GM18526 (cell line): ENCODE measurements around the gene PHKG2.

Source experiments
- POLR2A ChIP-seq: IDR thresholded peaks from 3 replicates; pipeline ENCODE4 v1.6.1; 2011; ENCODE audit not compliant: insufficient read length; ENCODE audit errors: extremely low read depth

The PHKG2 gene

GRCh38 chr16:30773826-30774225 lies 25.6 kb downstream of the PHKG2 start:
- no peak for TF ChIP-seq POLR2A

- TF ChIP-seq POLR2A = no peak
These were observed 26.3 kb downstream of the PHKG2 start for GRCh38 chr16:30774367-30775130.

DNA sequence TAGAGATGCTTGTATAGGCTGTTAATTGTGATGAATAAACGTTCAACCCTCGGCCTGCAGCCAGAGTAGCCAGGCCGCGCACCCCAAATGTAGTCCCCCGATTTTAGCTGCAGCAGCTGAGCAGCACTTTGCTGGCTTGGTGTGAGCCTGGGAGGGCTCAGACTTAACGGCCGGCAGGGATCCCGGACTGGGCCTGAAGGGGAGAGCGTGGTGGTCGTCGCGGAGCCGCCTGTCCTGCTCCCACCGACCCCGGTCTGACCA lies 26.8 kb downstream of the PHKG2 start:
- no peak for TF ChIP-seq POLR2A

DNA sequence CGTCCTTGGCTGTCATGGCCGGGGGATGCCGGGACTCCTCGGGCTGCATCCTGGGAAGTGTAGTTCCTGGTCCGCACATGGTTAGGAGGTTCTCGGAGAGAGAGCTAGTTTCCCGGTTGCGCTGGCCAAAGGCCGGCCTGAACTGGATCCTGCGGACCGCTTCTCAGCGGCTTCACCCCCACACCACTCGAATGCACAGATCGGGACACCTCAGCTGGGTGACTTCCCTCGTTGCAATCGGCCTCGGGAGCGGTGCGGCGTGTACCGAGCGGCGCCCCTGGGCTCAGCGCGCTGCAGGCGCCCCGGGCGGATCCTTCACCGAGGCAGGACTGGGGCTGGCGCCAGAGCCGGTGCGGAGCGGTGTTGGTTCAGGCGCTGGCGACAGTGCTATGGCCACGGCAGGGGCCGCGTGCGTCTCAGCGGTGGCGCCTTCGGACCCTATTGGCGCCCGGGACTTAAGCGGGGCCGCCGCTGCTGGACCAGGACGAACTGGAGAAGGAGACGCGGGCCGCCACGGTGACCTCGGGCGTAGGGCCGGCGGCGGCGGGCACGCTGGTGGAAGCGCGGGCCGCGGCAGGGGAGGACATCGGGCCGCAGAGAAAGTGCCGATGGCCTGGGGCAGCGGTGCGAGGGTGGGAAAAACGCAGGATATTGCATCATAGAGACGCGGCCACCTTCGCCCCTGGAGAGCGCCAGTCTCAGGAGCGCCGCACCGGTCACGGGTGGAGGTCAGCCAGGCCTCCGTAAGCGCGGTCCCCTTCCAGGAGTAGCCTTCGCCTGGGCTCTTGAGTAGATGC lies 27.4 kb downstream of the PHKG2 start:
- TF ChIP-seq POLR2A = peak; percentile 29

DNA sequence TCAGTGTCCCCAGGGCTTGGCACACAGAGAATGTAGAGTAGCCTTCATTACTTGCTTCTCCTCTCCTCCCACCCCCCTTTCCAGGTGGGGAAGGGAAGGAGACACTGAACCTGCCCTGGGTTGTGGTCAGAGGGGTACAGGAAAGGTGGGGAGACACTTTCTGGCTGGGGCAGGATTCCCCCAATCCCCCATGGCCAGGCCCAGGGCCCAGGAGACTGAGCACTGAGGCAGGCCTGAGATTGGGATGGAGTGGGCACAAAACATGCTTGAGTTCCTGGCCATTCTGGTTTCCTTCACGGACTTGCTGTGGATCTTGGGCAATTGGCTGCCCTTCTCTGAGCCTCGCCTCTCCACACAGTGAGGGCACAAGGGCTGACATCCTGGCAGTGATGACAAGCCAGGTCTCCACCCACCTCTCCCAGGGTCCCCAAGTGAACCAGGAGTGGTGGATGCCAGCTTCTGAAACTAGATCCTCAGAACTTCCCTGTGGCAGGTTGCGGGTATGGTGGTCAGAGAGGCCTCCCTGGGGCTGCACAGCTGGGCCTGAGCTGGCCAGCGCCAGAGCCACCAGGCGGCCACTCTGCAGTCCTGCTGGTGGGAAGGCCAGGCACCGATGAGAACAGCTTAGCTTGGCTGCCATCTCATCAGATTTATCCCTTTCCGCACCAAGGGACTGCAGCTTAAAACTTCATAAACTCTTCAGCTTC lies 29.5 kb downstream of the PHKG2 start:
- no peak for TF ChIP-seq POLR2A

DNA sequence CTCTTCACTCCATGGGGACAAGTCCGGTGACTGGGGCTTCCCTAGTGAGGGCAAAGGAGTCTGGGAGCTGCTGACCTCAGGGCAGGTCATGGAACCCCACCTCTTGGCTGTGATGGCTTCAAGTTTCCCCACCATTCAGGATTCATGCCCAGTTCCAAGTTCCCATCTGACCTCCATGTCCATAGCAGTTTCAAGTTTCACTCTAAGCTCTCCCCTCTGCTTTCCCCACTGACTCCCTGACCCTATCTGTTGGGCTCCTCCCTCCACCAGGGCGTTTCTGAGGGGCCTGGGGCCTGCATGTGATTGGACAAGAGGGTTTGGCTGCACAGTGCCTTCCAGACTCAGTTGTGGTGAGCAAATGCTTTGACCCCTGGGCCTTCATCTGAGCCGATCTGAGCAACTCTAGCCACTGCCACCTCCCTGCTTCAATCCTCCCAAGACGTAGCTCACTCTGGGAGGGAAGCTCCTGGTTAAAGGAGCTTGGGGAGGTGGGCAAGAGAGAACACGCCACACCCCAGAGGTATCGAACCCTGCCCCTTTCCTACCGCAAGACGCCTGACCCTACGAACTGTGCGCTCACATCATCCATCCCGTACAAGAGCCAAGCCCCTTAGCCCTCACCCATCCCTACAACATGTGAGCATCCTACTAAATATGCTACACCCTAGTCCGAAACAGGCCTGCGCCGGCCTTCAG lies 30.5 kb downstream of the PHKG2 start:
- no peak for TF ChIP-seq POLR2A

- TF ChIP-seq POLR2A = no peak
These were observed 31.4 kb downstream of the PHKG2 start for GRCh38 chr16:30779596-30779995.

- no peak for TF ChIP-seq POLR2A
These were observed 31.8 kb downstream of the PHKG2 start for GRCh38 chr16:30780021-30780420.

- no peak for TF ChIP-seq POLR2A
These were observed 32.3 kb downstream of the PHKG2 start for GRCh38 chr16:30780549-30780948.

- no peak for TF ChIP-seq POLR2A
These were observed 34.5 kb downstream of the PHKG2 start for GRCh38 chr16:30782486-30783279.

- no peak for TF ChIP-seq POLR2A
These were observed 35.3 kb downstream of the PHKG2 start for GRCh38 chr16:30783280-30784109.

GRCh38 chr16:30784215-30784614 lies 36.0 kb downstream of the PHKG2 start:
- no peak for TF ChIP-seq POLR2A

DNA sequence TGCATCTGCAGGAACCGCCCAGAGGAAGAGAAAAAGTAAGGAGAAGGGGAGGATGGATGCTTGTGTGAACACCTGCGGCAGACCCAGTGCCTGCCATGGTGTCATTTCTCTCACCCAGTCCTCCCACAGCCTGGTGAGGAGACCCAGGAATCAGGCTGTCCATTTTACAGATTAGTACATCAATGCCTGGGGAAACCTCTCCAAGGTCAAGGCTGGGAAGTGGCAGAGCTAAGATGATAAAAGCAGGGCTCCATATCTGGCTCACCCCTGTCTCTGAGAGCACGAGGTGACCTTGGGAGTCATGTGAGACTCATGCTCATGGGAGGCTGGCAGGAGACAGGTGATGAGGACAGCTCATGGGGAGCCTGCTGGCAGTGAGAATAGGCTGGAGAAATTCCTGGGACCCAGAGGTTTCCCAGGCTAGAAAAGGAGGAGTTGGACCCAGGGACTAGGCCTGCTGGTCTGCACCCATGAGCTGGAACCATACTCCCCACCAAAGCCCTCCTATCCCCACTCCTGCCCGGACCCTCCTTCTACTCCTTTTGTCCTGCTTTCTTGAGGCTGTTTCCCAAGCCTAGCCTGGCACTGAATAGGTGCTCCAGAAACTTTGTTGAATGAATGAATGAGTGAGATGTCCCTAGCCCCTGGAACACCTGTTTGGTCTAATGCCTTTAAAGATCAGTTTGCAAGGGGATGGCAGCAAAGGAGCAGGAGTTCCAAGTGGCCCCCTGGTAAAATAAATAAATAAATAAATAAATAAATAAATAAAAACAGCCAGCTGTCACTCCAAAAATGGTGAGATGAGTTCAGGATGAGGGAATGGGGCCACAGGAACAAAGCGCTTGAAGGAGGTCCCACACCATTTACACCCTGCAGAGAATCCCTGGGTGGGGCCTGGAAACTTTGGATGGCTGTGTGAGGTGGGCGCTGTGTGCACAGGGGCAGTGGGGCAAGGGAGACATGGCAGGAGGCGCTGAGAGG lies 37.2 kb downstream of the PHKG2 start:
- TF ChIP-seq POLR2A = no peak
